Cortex of kidney (tissue), 1 donor: Measurements from ENCODE around the gene NMNAT2.
"Not testable (repeated sequence)": the region's sequence is repeated elsewhere in the genome, so short reads cannot be mapped to it uniquely, and the experiment has no call there.

Experiments
- DNase-seq: peaks from one replicate; lab custom pipeline; 2025; lab: John Stamatoyannopoulos, UW

Gene NMNAT2

GRCh38 chr1:183416850-183417771 lies 1.1 kb downstream of the NMNAT2 start:
- no peak for DNase-seq

DNA sequence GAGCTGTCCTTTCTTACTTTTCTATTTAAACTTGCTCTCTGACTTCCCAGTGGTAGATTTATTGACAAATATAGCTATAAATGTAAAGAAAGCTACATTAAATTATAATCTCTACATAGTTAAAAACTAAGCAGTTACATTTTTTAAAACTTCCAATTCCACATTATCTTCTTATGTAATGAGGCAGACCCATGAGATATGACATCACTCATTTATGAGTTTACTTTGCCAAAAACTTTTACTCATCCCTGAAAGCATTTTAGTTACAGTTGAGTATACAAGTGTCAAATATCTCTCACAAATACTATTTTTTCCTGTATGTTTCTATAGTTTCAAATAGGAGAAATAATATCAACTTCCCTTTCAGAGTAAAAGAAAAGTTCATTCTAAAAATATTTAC lies 3.8 kb downstream of the NMNAT2 start:
- DNase-seq: no peak

DNA sequence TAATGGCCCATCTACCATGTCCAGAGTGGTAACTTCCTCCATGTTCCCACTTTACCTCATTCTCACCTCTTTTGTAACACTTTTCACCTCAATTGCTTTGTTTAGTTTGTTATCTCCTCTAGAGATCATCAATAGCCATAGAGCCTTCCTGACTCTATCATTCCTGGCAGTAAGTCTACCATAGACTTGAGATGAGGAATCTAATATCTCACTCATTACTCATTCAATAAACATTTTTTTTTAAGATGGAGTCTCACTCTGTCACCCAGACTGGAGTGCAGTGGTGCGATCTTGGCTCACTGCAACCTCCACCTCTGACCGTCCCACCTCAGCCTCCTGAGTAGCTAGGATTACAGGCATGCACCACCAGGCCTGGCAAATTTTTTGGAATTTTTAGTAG lies 7.1 kb downstream of the NMNAT2 start:
- no peak for DNase-seq

- DNase-seq: no peak
Measured at GRCh38 chr1:183407961-183408360, 10.2 kb downstream of the NMNAT2 start.

DNA sequence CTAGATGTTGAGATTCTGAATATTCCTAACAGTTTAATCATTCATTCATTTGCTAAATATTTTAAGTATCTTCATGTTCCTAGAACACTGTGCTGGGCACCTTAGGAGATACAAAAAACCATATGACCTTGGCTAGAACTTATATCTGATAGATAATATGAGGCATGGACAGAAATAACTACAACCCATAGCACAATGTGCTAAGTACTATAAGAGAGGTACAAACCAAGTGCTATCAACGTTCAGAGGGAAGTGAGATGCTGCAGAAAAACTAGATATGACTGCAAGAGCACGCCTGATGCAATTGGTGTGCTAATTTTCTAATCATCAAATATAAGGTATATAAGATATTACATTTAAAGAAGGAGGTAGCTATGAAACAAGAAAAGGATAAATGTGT lies 10.7 kb downstream of the NMNAT2 start:
- no peak for DNase-seq

DNA sequence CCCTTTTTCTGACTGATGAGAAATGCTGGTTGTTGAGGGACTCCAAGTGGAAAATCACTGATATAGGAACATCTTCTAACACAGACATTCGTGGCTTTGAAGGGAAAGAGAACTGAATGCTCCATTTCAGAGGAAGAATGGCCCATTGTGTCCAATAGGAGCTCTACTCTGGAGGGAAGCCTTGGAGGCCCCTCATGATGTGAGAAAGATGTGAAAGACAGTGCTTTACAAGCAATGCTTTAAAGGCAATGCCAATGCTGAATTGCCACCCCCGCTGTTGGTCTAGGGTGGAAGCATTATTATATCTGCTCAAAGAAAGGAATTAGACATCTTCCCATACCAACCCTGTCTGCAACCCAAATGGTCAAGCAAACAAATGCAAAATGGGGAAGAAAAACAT lies 13.7 kb downstream of the NMNAT2 start:
- no peak for DNase-seq

DNA sequence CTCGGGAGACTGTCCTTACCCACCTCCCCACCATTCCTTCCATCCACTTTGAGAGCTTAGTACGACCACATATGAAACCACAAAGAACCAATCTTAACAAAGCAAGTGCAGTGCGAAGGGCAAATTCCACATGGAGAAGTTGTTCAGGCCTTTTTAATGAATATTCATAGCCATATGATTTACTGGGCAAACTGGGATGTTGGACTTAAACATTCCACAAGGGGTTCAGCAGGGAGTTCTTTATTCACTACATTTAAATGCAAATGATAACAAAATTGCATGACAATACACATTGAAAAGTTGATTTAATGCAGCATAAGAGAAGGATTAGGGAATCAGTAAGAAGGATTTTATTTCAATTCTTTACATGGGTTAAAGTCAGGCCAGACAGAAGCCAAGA lies 14.7 kb downstream of the NMNAT2 start:
- no peak for DNase-seq

- not testable (repeated sequence) for DNase-seq
Measured at GRCh38 chr1:183401565-183401964, 16.6 kb downstream of the NMNAT2 start.

- DNase-seq: no peak
Measured at GRCh38 chr1:183394435-183394834, 23.7 kb downstream of the NMNAT2 start.

- no peak for DNase-seq
Measured at GRCh38 chr1:183391863-183392262, 26.3 kb downstream of the NMNAT2 start.

- DNase-seq: no peak
Measured at GRCh38 chr1:183390561-183390960, 27.6 kb downstream of the NMNAT2 start.

DNA sequence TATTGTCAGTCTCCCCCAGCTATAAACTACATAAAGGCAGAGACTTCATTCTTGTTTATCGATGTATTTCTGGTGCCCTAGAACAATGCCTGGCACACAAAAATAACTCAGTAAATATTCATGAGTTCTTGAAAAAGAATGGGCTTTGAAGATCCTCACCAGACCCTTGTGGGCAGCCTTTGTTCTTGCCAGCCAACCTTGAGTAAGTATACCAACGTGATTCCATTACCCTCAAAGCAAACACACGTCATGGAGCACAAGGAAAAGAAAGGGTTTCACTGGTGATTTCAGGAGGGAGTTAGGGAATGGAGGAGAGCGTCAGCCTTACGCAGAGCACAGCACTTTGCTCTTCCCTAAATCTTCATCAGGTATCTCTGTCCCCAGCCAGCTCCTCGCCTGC lies 29.4 kb downstream of the NMNAT2 start:
- no peak for DNase-seq

DNA sequence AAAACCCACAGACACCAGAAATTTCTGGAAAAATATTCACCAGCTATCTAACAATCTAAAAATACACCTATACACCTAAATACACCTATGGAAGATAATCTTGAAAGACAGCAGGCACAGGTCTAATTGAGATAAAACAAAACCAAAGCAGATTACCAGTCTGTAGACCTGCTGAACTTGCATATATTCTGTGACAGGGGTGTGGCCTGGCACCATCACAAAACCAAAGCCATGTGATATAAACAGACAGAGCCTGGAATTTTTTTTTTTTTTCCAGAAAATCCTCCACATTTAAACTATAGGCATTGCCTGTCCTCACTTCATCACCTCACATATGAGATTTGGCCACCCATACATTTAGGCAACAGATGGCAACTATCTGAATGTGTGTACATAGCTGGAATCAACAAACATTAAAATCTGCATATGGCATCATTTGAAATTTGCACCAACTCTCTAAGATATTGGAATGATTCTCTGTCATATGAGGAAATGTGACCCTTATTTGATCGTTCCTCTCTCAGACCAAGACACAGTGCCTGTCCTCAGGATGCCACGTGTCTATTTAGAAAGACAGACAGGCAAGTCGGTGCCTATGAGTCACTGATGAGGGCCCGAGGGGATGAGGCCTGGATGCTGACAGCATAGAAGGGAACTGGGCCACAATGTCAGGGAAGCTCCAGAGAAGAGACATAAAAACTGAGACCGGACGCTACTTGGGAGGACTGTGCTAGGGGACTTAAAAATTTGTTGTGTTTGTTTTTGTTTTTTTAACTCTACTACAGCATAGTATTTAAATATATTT lies 32.6 kb downstream of the NMNAT2 start:
- DNase-seq: no peak

DNA sequence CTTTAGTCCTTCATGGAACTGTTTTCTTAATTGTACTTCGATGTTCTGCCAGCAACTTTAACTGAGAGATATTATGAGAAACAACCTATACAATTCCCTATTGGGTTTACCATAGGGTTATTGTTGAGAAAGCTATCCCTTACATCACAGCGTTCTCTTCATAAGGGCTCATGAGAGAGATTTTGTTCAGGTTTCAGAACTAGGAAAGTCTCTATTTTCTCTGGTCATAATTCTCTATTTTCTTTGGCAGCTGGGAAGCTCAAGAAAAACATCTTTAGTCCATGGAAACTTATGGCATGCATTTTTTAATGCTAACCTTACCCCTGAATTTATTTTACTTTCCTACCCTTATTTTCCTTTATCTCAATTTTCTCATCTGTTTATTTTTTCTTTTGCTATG lies 38.2 kb downstream of the NMNAT2 start:
- no peak for DNase-seq

DNA sequence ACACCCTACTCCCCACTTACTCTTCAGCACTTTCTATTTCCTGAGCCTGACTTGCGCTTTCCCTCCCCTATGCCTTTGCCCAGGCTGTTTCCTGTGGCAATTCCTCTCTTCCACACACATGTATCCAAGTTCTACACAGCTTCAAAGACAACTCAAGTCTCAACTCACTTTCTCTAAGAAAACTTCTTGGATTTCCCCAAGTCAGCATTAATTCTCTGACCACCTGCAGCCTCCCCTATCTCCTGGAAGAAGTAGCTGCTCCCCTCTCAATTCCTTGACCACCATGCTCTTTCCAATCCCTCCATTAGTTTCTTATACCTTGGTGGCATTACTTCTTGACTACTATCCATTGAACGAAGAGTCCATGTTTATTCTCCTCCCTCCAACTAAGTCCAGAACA lies 42.8 kb downstream of the NMNAT2 start:
- DNase-seq: no peak

DNA sequence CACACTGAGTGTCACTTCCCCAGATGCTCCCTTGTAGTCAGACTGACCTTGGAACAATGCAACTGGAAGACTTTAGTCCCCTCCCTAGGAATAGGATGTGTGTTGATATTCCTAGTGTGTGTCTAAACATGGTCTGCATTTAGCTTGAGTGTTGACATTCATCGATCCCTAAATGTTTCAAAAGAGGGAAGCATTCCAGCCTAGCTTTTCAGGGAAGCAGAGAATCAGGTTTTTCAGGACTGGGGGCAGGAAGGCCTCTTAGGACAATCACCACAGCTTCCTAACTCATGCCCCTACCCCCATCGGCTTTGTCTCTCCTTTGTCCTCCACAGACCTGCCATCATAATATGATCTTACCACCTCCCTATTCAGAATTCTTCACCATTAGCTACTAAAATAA lies 43.4 kb downstream of the NMNAT2 start:
- no peak for DNase-seq

DNA sequence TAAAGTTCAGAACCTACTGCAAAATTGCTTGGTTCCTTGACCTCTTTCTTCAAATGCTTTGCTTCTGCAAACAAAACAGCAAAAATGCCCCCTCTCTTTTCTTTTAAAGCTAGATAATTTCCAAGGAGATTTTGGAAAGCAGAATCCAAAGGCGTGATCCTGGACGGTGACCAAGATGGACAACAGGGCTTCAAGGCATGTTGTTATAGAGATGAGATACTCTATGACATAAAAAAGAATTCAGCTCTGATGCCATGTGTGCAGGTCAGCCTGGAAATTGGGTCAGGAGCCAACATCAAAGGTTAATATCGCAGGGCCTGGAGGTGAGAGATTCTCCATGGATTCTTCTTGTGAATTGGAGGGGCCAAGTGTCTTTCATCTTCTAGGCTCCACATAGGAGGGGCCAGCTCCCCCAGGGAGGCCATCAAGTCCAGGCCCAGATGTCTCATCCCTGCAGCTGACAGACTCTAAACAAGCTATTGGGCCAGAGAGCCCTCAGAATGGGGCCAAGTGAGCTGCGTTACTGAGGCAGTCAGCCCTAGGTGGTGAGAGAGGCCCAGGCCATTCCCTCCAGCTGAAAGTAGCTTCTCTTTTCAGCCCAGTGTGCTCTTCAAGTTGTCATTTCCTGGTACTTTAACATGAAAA lies 45.5 kb downstream of the NMNAT2 start:
- DNase-seq: no peak

- no peak for DNase-seq
Measured at GRCh38 chr1:183370399-183371058, 47.7 kb downstream of the NMNAT2 start.

- no peak for DNase-seq
Measured at GRCh38 chr1:183368213-183369108, 49.7 kb downstream of the NMNAT2 start.

- DNase-seq: no peak
Measured at GRCh38 chr1:183366116-183366515, 52.1 kb downstream of the NMNAT2 start.

GRCh38 chr1:183365676-183366075 lies 52.5 kb downstream of the NMNAT2 start:
- no peak for DNase-seq
